Neural cell (in vitro differentiated cells): ENCODE measurements around the gene CHCHD3. TPM values are rescaled to one million over a fixed set of nuclear protein-coding genes. Genes with fewer than 3 reads are reported as not detected.

ENCODE experiments used
- H2AFZ ChIP-seq: fragments of 200-600, 300-800 bp; sonication (generic), shearing (Covaris generic); 2 replicates; pipeline ENCODE4 v1.6.0; 2014; ENCODE audit warnings: low read depth, mild to moderate bottlenecking, antibody characterized with exemption, low read length, moderate library complexity
- H3F3A ChIP-seq: fragments of 200-600 bp; shearing (Covaris generic); 2 replicates; pipeline ENCODE4 v1.6.1; 2016; ENCODE audit warnings: mild to moderate bottlenecking, moderate library complexity, mixed read lengths, antibody characterized with exemption, low read length; ENCODE audit not compliant: insufficient read depth, poor library complexity, severe bottlenecking
- H3K27ac ChIP-seq: fragments of 200-600, 300-800 bp; sonication (generic), shearing (Covaris generic); 2 replicates; pipeline ENCODE4 v1.5.1; 2014; ENCODE audit warnings: mild to moderate bottlenecking, low read length, moderate library complexity
- H3K27me3 ChIP-seq: fragments of 300-800, 200-600 bp; sonication (generic), shearing (Covaris generic); 2 replicates; pipeline ENCODE4 v1.6.0; 2014; ENCODE audit warnings: mild to moderate bottlenecking, low read depth, low read length, moderate library complexity; ENCODE audit not compliant: insufficient read depth
- H3K36me3 ChIP-seq: fragments of 300-800, 200-600 bp; sonication (generic), shearing (Covaris generic); 2 replicates; pipeline ENCODE4 v1.5.1; 2014; ENCODE audit warnings: mild to moderate bottlenecking, antibody characterized with exemption, low read length, moderate library complexity; ENCODE audit not compliant: insufficient read depth
- H3K4me2 ChIP-seq: fragments of 300-800, 200-600 bp; sonication (generic), shearing (Covaris generic); 2 replicates; pipeline ENCODE4 v1.6.0; 2014; ENCODE audit warnings: mild to moderate bottlenecking, low read length
- H3K4me3 ChIP-seq: fragments of 300-800, 200-600 bp; sonication (generic), shearing (Covaris generic); 2 replicates; pipeline ENCODE4 v1.5.1; 2014; ENCODE audit warnings: mild to moderate bottlenecking, low read length, moderate library complexity
- H3K79me2 ChIP-seq: fragments of 200-600 bp; shearing (Covaris generic); replicated peaks from 2 replicates; pipeline ENCODE4 v1.6.0; 2014; ENCODE audit warnings: mild to moderate bottlenecking, low read length, moderate library complexity; ENCODE audit not compliant: insufficient read depth
- H3K9ac ChIP-seq: fragments of 300-800, 200-600 bp; sonication (generic), shearing (Covaris generic); 2 replicates; pipeline ENCODE4 v1.6.1; 2016; ENCODE audit warnings: mild to moderate bottlenecking, low read length, mixed read lengths
- H3K9me2 ChIP-seq: fragments of 200-600 bp; shearing (Covaris generic); 2 replicates; pipeline ENCODE4 v1.6.1; 2016; ENCODE audit warnings: mild to moderate bottlenecking, low read length, mixed read lengths; ENCODE audit not compliant: insufficient read depth
- H3K9me3 ChIP-seq: fragments of 200-600, 300-800 bp; sonication (generic), shearing (Covaris generic); 2 replicates; pipeline ENCODE4 v1.6.1; 2016; ENCODE audit warnings: mild to moderate bottlenecking, mixed run types, low read length, moderate library complexity, mixed read lengths
- H4K20me1 ChIP-seq: fragments of 200-600 bp; shearing (Covaris generic); 2 replicates; pipeline ENCODE4 v1.6.1; 2016; ENCODE audit warnings: mild to moderate bottlenecking, mixed run types; ENCODE audit not compliant: insufficient read depth
- CTCF ChIP-seq: fragments of 450-650 bp; IDR thresholded peaks from 2 replicates; pipeline ENCODE4 v1.5.1; 2014; ENCODE audit warnings: antibody characterized with exemption, mild to moderate bottlenecking, moderate library complexity; ENCODE audit not compliant: poor library complexity, severe bottlenecking
- EP300 ChIP-seq: fragments of 450-650 bp; conservative IDR thresholded peaks from 2 replicates; pipeline ENCODE4 v1.6.1; 2014; ENCODE audit warnings: antibody characterized with exemption, mild to moderate bottlenecking, moderate library complexity; ENCODE audit not compliant: poor library complexity, severe bottlenecking
- EZH2 ChIP-seq: fragments of 200-600, 300-800 bp; shearing (Covaris generic), sonication (generic); IDR thresholded peaks from 2 replicates; pipeline ENCODE4 v1.6.1; 2014; ENCODE audit warnings: antibody characterized with exemption, low read length, borderline replicate concordance, mild to moderate bottlenecking; ENCODE audit not compliant: insufficient read depth, poor library complexity, severe bottlenecking
- MXI1 ChIP-seq: fragments of 450-650 bp; conservative IDR thresholded peaks from 2 replicates; pipeline ENCODE4 v1.6.1; 2014; ENCODE audit warnings: antibody characterized with exemption, mild to moderate bottlenecking; ENCODE audit not compliant: poor library complexity, severe bottlenecking
- POLR2AphosphoS5 ChIP-seq: IDR thresholded peaks from 2 replicates; pipeline ENCODE4 v1.6.1; 2012
- RAD21 ChIP-seq: fragments of 450-650 bp; conservative IDR thresholded peaks from 2 replicates; pipeline ENCODE4 v1.6.1; 2014; ENCODE audit warnings: antibody characterized with exemption, mild to moderate bottlenecking, moderate library complexity
- REST ChIP-seq: IDR thresholded peaks from 2 replicates; pipeline ENCODE4 v1.6.1; 2012; ENCODE audit warnings: borderline replicate concordance
- SMC3 ChIP-seq: fragments of 450-650 bp; conservative IDR thresholded peaks from 2 replicates; pipeline ENCODE4 v1.6.1; 2014; ENCODE audit warnings: antibody characterized with exemption, mild to moderate bottlenecking, moderate library complexity; ENCODE audit not compliant: poor library complexity
- TAF1 ChIP-seq: IDR thresholded peaks from 2 replicates; pipeline ENCODE4 v1.6.1; 2012; ENCODE audit warnings: low read depth
- polyA plus RNA-seq: library from polyadenylated mRNA; depleted of rRNA; stranded (reverse); fragments of >200 nt; gene quantifications from 2 replicates; pipeline ENCODE4 v1.2.3, GENCODE V29; 2014

Gene CHCHD3
- polyA plus RNA-seq, 1 donor from 2014 or later: 89.9 TPM

- Histone ChIP-seq H3K27ac (no peak overlapping the region), H3K9ac (no peak overlapping the region), H3K9me3 (no peaks in the 10 kb centered on the region), H4K20me1 (no peaks in the 10 kb centered on the region), H3K4me3 (no peak overlapping the region), H3K79me2 (no peaks in the 10 kb centered on the region), H2AFZ (no peak overlapping the region), H3K4me2 (no peak overlapping the region), H3F3A (no peaks in the 10 kb centered on the region), H3K9me2 (no peaks in the 10 kb centered on the region), H3K36me3 (no peaks in the 10 kb centered on the region), H3K27me3 (no peaks in the 10 kb centered on the region)
- TF ChIP-seq POLR2AphosphoS5: no peak
- no peak for TF ChIP-seq TAF1
- no peak for TF ChIP-seq REST
- no peak for TF ChIP-seq RAD21
- no peak for TF ChIP-seq SMC3
- no peak for TF ChIP-seq MXI1
- TF ChIP-seq CTCF: no peak
- TF ChIP-seq EP300: no peak
- no peak for TF ChIP-seq EZH2
Measured at GRCh38 chr7:132750096-132750495, 331.8 kb downstream of the CHCHD3 start.

- Histone ChIP-seq H3K36me3 (no peaks in the 10 kb centered on the region), H3K79me2 (no peaks in the 10 kb centered on the region), H3K9me2 (no peaks in the 10 kb centered on the region), H3K4me2 (no peak overlapping the region), H3F3A (no peaks in the 10 kb centered on the region), H3K9ac (no peak overlapping the region), H3K9me3 (no peaks in the 10 kb centered on the region), H3K4me3 (no peak overlapping the region), H4K20me1 (no peaks in the 10 kb centered on the region), H3K27ac (no peak overlapping the region), H2AFZ (no peak overlapping the region), H3K27me3 (no peaks in the 10 kb centered on the region)
- TF ChIP-seq EZH2 (no peak), MXI1 (no peak), RAD21 (no peak), SMC3 (no peak), EP300 (no peak), TAF1 (no peak), CTCF (no peak), POLR2AphosphoS5 (no peak), REST (no peak)
Measured at GRCh38 chr7:132745510-132745909, 336.4 kb downstream of the CHCHD3 start.
